Upper lobe of left lung (tissue), 4 donors: ENCODE results near the gene SLX4IP.

Experiments
- CTCF ChIP-seq, 6 experiments: fragments of 450-650 bp in 4 of 6; fragments of 200-600 bp in 2 of 6; sonication (generic) in 2 of 6; IDR thresholded peaks; one replicate each; pipeline ENCODE4 v1.5.1; 2016 to 2019; ENCODE audit warnings: antibody characterized with exemption in 6 of 6
- EP300 ChIP-seq, 4 donors: sonication (generic); formaldehyde crosslinking; IDR thresholded peaks; one replicate each; pipeline ENCODE4 v1.5.1; 2017; ENCODE audit warnings: antibody characterized with exemption in 4 of 4, control low read depth in 2 of 4
- POLR2A ChIP-seq, 4 donors: fragments of 450-650 bp; IDR thresholded peaks; one replicate each; pipeline ENCODE4 v1.5.1; 2016 to 2017; ENCODE audit warnings: antibody characterized with exemption in 4 of 4, mild to moderate bottlenecking in 2 of 4
- POLR2AphosphoS5 ChIP-seq, 2 donors: sonication (generic); formaldehyde crosslinking; IDR thresholded peaks; one replicate each; pipeline ENCODE4 v1.5.1; 2017; ENCODE audit warnings: antibody characterized with exemption in 2 of 2

GRCh38 chr20:10434832-10435812 lies at the start of gene SLX4IP:
- TF ChIP-seq CTCF (IDR thresholded peaks at IDR 0.05) (no peak), POLR2AphosphoS5 (IDR thresholded peaks at IDR 0.05) (peak in 1 of 2 donors; percentile 63), POLR2A (IDR thresholded peaks at IDR 0.05) (peak in 2 of 4 donors; percentile 21 to 40), EP300 (IDR thresholded peaks at IDR 0.05) (no peak)
